ENCODE results near the gene TLR1.

Gene TLR1

GRCh38 chr4:38804654-38805295, at the start of gene TLR1:
TLR1 (minus strand) TSS chr4:38804791; CDS start chr4:38798831, 5,960 bp downstream.
- Histone ChIP-seq H3K4me1 (ENCODE audit: insufficient read depth, low read length) (no peaks in the 10 kb centered on the region), H3K27me3 (ENCODE audit: insufficient read depth, low read length) (no peaks in the 10 kb centered on the region), H3K36me3 (ENCODE audit: insufficient read depth, low read length) (no peaks in the 10 kb centered on the region), H3K4me3 (ENCODE audit: low read length) (no peak within 1 kb of the TSS), H3K9me3 (ENCODE audit: low read length) (peaks cover 5% of the 10 kb centered on the region), H2AFZ (ENCODE audit: low read depth, low read length) (no peak within 1 kb of the TSS)

- H3K9me3 ChIP-seq (ENCODE audit: low read length): no peaks in the 10 kb centered on the region
These were observed 41.4 kb upstream of the TLR1 start for GRCh38 chr4:38846015-38846414.

GRCh38 chr4:38842994-38843393, 38.4 kb upstream of the TLR1 start:
- Histone ChIP-seq H3K9me3 (ENCODE audit: low read length) (no peaks in the 10 kb centered on the region), H3K4me1 (ENCODE audit: insufficient read depth, low read length) (peaks cover 9% of the 10 kb centered on the region), H2AFZ (ENCODE audit: low read depth, low read length) (peak overlapping the region; percentile 59), H3K4me3 (ENCODE audit: low read length) (no peak overlapping the region), H3K36me3 (ENCODE audit: insufficient read depth, low read length) (no peaks in the 10 kb centered on the region), H3K27me3 (ENCODE audit: insufficient read depth, low read length) (no peaks in the 10 kb centered on the region)

More at GRCh38 chr4:38846015-38846414, 41.4 kb upstream of the TLR1 start:
- H3K36me3 ChIP-seq (ENCODE audit: insufficient read depth, low read length): no peaks in the 10 kb centered on the region
- H3K4me3 ChIP-seq (ENCODE audit: low read length): no peak overlapping the region
- H2AFZ ChIP-seq (ENCODE audit: low read depth, low read length): no peak overlapping the region
- H3K27me3 ChIP-seq (ENCODE audit: insufficient read depth, low read length): no peaks in the 10 kb centered on the region
- H3K4me1 ChIP-seq (ENCODE audit: insufficient read depth, low read length): peaks cover 9% of the 10 kb centered on the region

GRCh38 chr4:38837849-38838248, 33.3 kb upstream of the TLR1 start:
- Histone ChIP-seq H3K4me1 (ENCODE audit: insufficient read depth, low read length) (peaks cover 5% of the 10 kb centered on the region), H3K9me3 (ENCODE audit: low read length) (no peaks in the 10 kb centered on the region), H2AFZ (ENCODE audit: low read depth, low read length) (no peak overlapping the region), H3K36me3 (ENCODE audit: insufficient read depth, low read length) (no peaks in the 10 kb centered on the region), H3K27me3 (ENCODE audit: insufficient read depth, low read length) (no peaks in the 10 kb centered on the region), H3K4me3 (ENCODE audit: low read length) (no peak overlapping the region)

GRCh38 chr4:38837334-38837733, 32.7 kb upstream of the TLR1 start:
- no peaks in the 10 kb centered on the region for H3K4me1 ChIP-seq (ENCODE audit: insufficient read depth, low read length)
- no peak overlapping the region for H2AFZ ChIP-seq (ENCODE audit: low read depth, low read length)
- H3K9me3 ChIP-seq (ENCODE audit: low read length): no peaks in the 10 kb centered on the region
- H3K4me3 ChIP-seq (ENCODE audit: low read length): no peak overlapping the region
- H3K36me3 ChIP-seq (ENCODE audit: insufficient read depth, low read length): no peaks in the 10 kb centered on the region
- no peaks in the 10 kb centered on the region for H3K27me3 ChIP-seq (ENCODE audit: insufficient read depth, low read length)

- Histone ChIP-seq H3K9me3 (ENCODE audit: low read length) (no peaks in the 10 kb centered on the region), H3K36me3 (ENCODE audit: insufficient read depth, low read length) (no peaks in the 10 kb centered on the region), H3K4me1 (ENCODE audit: insufficient read depth, low read length) (no peaks in the 10 kb centered on the region), H3K4me3 (ENCODE audit: low read length) (no peak overlapping the region), H3K27me3 (ENCODE audit: insufficient read depth, low read length) (no peaks in the 10 kb centered on the region), H2AFZ (ENCODE audit: low read depth, low read length) (no peak overlapping the region)
These were observed 30.0 kb upstream of the TLR1 start for GRCh38 chr4:38834570-38834969.

GRCh38 chr4:38832624-38833528, 28.3 kb upstream of the TLR1 start:
- Histone ChIP-seq H3K4me3 (ENCODE audit: low read length) (no peak overlapping the region), H2AFZ (ENCODE audit: low read depth, low read length) (no peak overlapping the region), H3K9me3 (ENCODE audit: low read length) (no peaks in the 10 kb centered on the region), H3K27me3 (ENCODE audit: insufficient read depth, low read length) (no peaks in the 10 kb centered on the region), H3K36me3 (ENCODE audit: insufficient read depth, low read length) (no peaks in the 10 kb centered on the region), H3K4me1 (ENCODE audit: insufficient read depth, low read length) (no peaks in the 10 kb centered on the region)

- no peak overlapping the region for H2AFZ ChIP-seq (ENCODE audit: low read depth, low read length)
- H3K36me3 ChIP-seq (ENCODE audit: insufficient read depth, low read length): no peaks in the 10 kb centered on the region
- no peaks in the 10 kb centered on the region for H3K27me3 ChIP-seq (ENCODE audit: insufficient read depth, low read length)
- no peak overlapping the region for H3K4me3 ChIP-seq (ENCODE audit: low read length)
- H3K4me1 ChIP-seq (ENCODE audit: insufficient read depth, low read length): no peaks in the 10 kb centered on the region
- no peaks in the 10 kb centered on the region for H3K9me3 ChIP-seq (ENCODE audit: low read length)
These were observed 27.6 kb upstream of the TLR1 start for GRCh38 chr4:38832206-38832605.

GRCh38 chr4:38831653-38832052, 27.1 kb upstream of the TLR1 start:
- H2AFZ ChIP-seq (ENCODE audit: low read depth, low read length): no peak overlapping the region
- H3K36me3 ChIP-seq (ENCODE audit: insufficient read depth, low read length): no peaks in the 10 kb centered on the region
- H3K27me3 ChIP-seq (ENCODE audit: insufficient read depth, low read length): no peaks in the 10 kb centered on the region
- no peaks in the 10 kb centered on the region for H3K9me3 ChIP-seq (ENCODE audit: low read length)
- H3K4me3 ChIP-seq (ENCODE audit: low read length): no peak overlapping the region
- no peaks in the 10 kb centered on the region for H3K4me1 ChIP-seq (ENCODE audit: insufficient read depth, low read length)

- no peaks in the 10 kb centered on the region for H3K4me1 ChIP-seq (ENCODE audit: insufficient read depth, low read length)
- no peak overlapping the region for H3K4me3 ChIP-seq (ENCODE audit: low read length)
- H3K9me3 ChIP-seq (ENCODE audit: low read length): no peaks in the 10 kb centered on the region
- no peaks in the 10 kb centered on the region for H3K36me3 ChIP-seq (ENCODE audit: insufficient read depth, low read length)
- no peak overlapping the region for H2AFZ ChIP-seq (ENCODE audit: low read depth, low read length)
- no peaks in the 10 kb centered on the region for H3K27me3 ChIP-seq (ENCODE audit: insufficient read depth, low read length)
These were observed 24.6 kb upstream of the TLR1 start for GRCh38 chr4:38829237-38829636.

- Histone ChIP-seq H2AFZ (ENCODE audit: low read depth, low read length) (no peak overlapping the region), H3K4me3 (ENCODE audit: low read length) (no peak overlapping the region), H3K27me3 (ENCODE audit: insufficient read depth, low read length) (no peaks in the 10 kb centered on the region), H3K36me3 (ENCODE audit: insufficient read depth, low read length) (no peaks in the 10 kb centered on the region), H3K4me1 (ENCODE audit: insufficient read depth, low read length) (no peaks in the 10 kb centered on the region), H3K9me3 (ENCODE audit: low read length) (no peaks in the 10 kb centered on the region)
These were observed 19.2 kb upstream of the TLR1 start for GRCh38 chr4:38823766-38824165.

- H3K36me3 ChIP-seq (ENCODE audit: insufficient read depth, low read length): no peaks in the 10 kb centered on the region
- no peaks in the 10 kb centered on the region for H3K27me3 ChIP-seq (ENCODE audit: insufficient read depth, low read length)
- no peaks in the 10 kb centered on the region for H3K4me1 ChIP-seq (ENCODE audit: insufficient read depth, low read length)
- no peaks in the 10 kb centered on the region for H3K9me3 ChIP-seq (ENCODE audit: low read length)
- no peak overlapping the region for H3K4me3 ChIP-seq (ENCODE audit: low read length)
- no peak overlapping the region for H2AFZ ChIP-seq (ENCODE audit: low read depth, low read length)
These were observed 18.2 kb upstream of the TLR1 start for GRCh38 chr4:38822748-38823303.

GRCh38 chr4:38821739-38822138, 17.1 kb upstream of the TLR1 start:
- no peak overlapping the region for H2AFZ ChIP-seq (ENCODE audit: low read depth, low read length)
- H3K4me3 ChIP-seq (ENCODE audit: low read length): no peak overlapping the region
- no peaks in the 10 kb centered on the region for H3K4me1 ChIP-seq (ENCODE audit: insufficient read depth, low read length)
- H3K36me3 ChIP-seq (ENCODE audit: insufficient read depth, low read length): no peaks in the 10 kb centered on the region
- no peaks in the 10 kb centered on the region for H3K27me3 ChIP-seq (ENCODE audit: insufficient read depth, low read length)
- no peaks in the 10 kb centered on the region for H3K9me3 ChIP-seq (ENCODE audit: low read length)
